Activated CD4-positive, alpha-beta T cell treated with anti-CD3 and anti-CD28 coated beads, Interleukin-2, amount 50 U/mL, for 4 hours (primary cell): ENCODE data around the gene CGNL1.

ENCODE experiments used
- DNase-seq, 2 experiments: peaks; one replicate each; pipeline ENCODE4 v3.0.0-alpha.2; 2020

Gene CGNL1

GRCh38 chr15:57352535-57353316, 23.6 kb upstream of the CGNL1 start:
- no peak for DNase-seq

- DNase-seq, result no peak
These were observed 22.9 kb upstream of the CGNL1 start for GRCh38 chr15:57353317-57353804.

- no peak for DNase-seq
These were observed 21.7 kb upstream of the CGNL1 start for GRCh38 chr15:57354436-57355123.

- DNase-seq, result no peak
These were observed 21.0 kb upstream of the CGNL1 start for GRCh38 chr15:57355259-57355658.

- no peak for DNase-seq
These were observed 20.1 kb upstream of the CGNL1 start for GRCh38 chr15:57356178-57356577.

GRCh38 chr15:57356636-57357035, 19.7 kb upstream of the CGNL1 start:
- DNase-seq, result no peak

- DNase-seq, result no peak
These were observed 18.5 kb upstream of the CGNL1 start for GRCh38 chr15:57357799-57358198.

- DNase-seq, result no peak
These were observed 17.7 kb upstream of the CGNL1 start for GRCh38 chr15:57358571-57358970.

- no peak for DNase-seq
These were observed 12.6 kb upstream of the CGNL1 start for GRCh38 chr15:57363661-57364060.

GRCh38 chr15:57364282-57365007, 11.9 kb upstream of the CGNL1 start:
- no peak for DNase-seq

- no peak for DNase-seq
These were observed 8.7 kb upstream of the CGNL1 start for GRCh38 chr15:57367556-57367955.

- DNase-seq, result no peak
These were observed 5.4 kb upstream of the CGNL1 start for GRCh38 chr15:57370929-57371328.

GRCh38 chr15:57373251-57373881, 2.9 kb upstream of the CGNL1 start:
- DNase-seq, result no peak

- no peak for DNase-seq
These were observed 2.4 kb upstream of the CGNL1 start for GRCh38 chr15:57373882-57374276.

- DNase-seq, result no peak
These were observed 582 bp downstream of the CGNL1 start for GRCh38 chr15:57376696-57377477.

GRCh38 chr15:57377478-57377847, 1.2 kb downstream of the CGNL1 start:
- no peak for DNase-seq

- no peak for DNase-seq
These were observed 3.2 kb downstream of the CGNL1 start for GRCh38 chr15:57379487-57379886.

- DNase-seq, result no peak
These were observed 4.5 kb downstream of the CGNL1 start for GRCh38 chr15:57380854-57381253.

GRCh38 chr15:57382215-57382614, 5.9 kb downstream of the CGNL1 start:
- DNase-seq, result no peak

- no peak for DNase-seq
These were observed 6.7 kb downstream of the CGNL1 start for GRCh38 chr15:57382969-57383368.

GRCh38 chr15:57384024-57384423, 7.7 kb downstream of the CGNL1 start:
- no peak for DNase-seq

GRCh38 chr15:57384816-57385215, 8.5 kb downstream of the CGNL1 start:
- DNase-seq, result no peak
